ENCODE measurements around the gene SARDH. TPM values are rescaled to one million over a fixed set of nuclear protein-coding genes. Genes with fewer than 3 reads are reported as not detected.

SARDH gene
- total and polyA plus RNA-seq, 9 of the 15 experiments (the other 6 are each of a cell fraction or from before 2014, with no cell fraction given): 0.14 TPM; not detected in 8

DNA sequence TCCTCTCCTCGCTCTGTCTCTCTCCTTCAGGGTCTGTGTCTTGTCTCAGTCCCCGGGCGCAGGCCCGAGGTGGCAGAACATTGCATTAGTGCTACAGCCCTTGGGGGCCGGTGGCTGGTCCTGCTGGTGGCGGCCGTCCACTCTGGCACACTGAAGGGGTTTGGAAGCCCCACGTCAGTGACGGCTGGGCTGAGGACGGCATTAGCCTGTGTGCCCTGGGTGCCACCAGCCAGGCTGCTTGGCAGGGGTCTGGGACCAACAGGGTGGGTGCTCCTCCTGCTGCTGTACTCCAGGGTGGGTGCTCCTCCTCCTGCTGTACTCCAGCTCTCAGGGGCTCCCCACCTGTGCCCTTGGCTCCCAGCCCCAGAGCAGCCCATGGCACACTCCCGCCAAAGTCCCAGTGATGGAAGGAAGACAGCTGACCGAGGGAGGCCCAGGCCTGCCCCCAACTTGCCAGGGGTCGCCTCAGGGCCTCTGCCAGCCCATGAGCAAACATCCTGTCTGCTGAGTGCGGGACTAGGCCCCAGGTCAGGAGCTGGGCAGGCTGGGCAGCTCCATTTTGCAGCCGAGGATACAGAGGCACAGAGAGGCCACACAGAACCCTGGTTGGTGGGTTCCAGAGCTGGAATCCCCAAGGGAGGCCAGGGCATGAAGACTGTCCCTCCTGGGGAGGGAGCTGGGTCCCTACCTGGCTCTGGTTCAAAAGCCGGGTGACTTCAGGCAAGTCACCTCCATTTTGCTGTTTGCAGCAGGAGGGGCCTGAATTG lies 27.3 kb downstream of the SARDH start:
- Histone ChIP-seq H3K36me3 (ENCODE audit: control insufficient read depth, insufficient read depth, low read length) (no peaks in the 10 kb centered on the region), H3K9me3 (replicated peaks; ENCODE audit: control insufficient read depth, insufficient read depth, low read depth, low read length) (no peaks in the 10 kb centered on the region), H3K27me3 (ENCODE audit: control insufficient read depth in 2 of 2, insufficient read depth in 2 of 2, low read length in 2 of 2) (peaks cover 15 to 68% of the 10 kb centered on the region in 2 experiments; a peak in 4 of 5 replicates), H3K27ac (ENCODE audit: extremely low read depth, low read depth, low read length) (no peak overlapping the region), H3K9me1 (ENCODE audit: control insufficient read depth, insufficient read depth, low read length) (no peaks in the 10 kb centered on the region), H2AFZ (ENCODE audit: low read depth, low read length) (no peak overlapping the region), H3K4me1 (replicated peaks in 1 of 2; ENCODE audit: control insufficient read depth in 2 of 2, insufficient read depth in 2 of 2, low read length in 2 of 2) (peaks cover 0 to 24% of the 10 kb centered on the region in 2 experiments; a peak in 2 of 5 replicates), H4K20me1 (replicated peaks; ENCODE audit: control insufficient read depth, insufficient read depth, low read length) (peaks cover 15% of the 10 kb centered on the region), H3K9ac (ENCODE audit: insufficient read depth in 1 of 2, low read depth in 2 of 2, low read length in 2 of 2) (peak overlapping the region in 1 of 2 experiments; percentile 9; a peak in 1 of 4 replicates), H3K79me2 (ENCODE audit: control insufficient read depth, insufficient read depth, low read length) (no peaks in the 10 kb centered on the region), H3K4me2 (ENCODE audit: insufficient read depth, low read length) (no peak overlapping the region), H3K4me3 (no peak overlapping the region)
- 12% methylated on average over 15 of the region's 16 CpGs for WGBS (ENCODE audit: insufficient coverage, low coverage, missing lambda C conversion rate)
- no peak for FAIRE-seq
- TF ChIP-seq HCFC1 (IDR thresholded peaks at IDR 0.05; ENCODE audit: low read depth, low read length) (no peak), KAT8 (IDR thresholded peaks at IDR 0.05; ENCODE audit: low read depth) (no peak), KLF13 (tag; IDR thresholded peaks at IDR 0.05; ENCODE audit: borderline replicate concordance, low read depth) (no peak)
- POLR2A ChIA-PET: interaction anchor here (0.5 to 0.7 kb wide), 2 partner anchors 105 to 175 kb away, joined by 3 read pairs; no protein-coding TSS in a partner anchor
- DNase-seq (ENCODE audit: extremely low read depth in 1 of 4, low spot score in 3 of 4): no peak
- in situ Hi-C loops (cut with MboI) (no loop called here), intact Hi-C loops (cut with micrococcal nuclease) (no loop called here)
- ATAC-seq: no peak
- no TSS peak for BruUV-seq (replicated peaks)
- CTCF ChIA-PET (ENCODE audit: low intra/inter-chr PET ratio): no interaction called here
